OCI-LY7 (cell line): ENCODE results near the gene LUC7L2. TPM values are rescaled to one million over a fixed set of nuclear protein-coding genes. Genes with fewer than 3 reads are reported as not detected.

Experiments used
- BruUV-seq: library from RNA; stranded (reverse); fragments of 400-500 nt; replicated peaks from 2 replicates; lab custom pipeline; 2021; lab: Mats Ljungman, UMichigan
- CTCF ChIA-PET: fragments of 300-600 bp; sonication (Branson Sonifier 250); formaldehyde crosslinking; loops from one replicate; lab custom pipeline; 2022; ENCODE audit warnings: antibody characterized with exemption; ENCODE audit not compliant: unreplicated experiment; lab: Charles Lee
- POLR2A ChIA-PET: fragments of 300-600 bp; sonication (Branson Sonifier 250); formaldehyde crosslinking; loops from one replicate; lab custom pipeline; 2022; ENCODE audit warnings: antibody characterized with exemption; lab: Charles Lee
- DNase-seq: peaks from one replicate; pipeline ENCODE4 v3.0.0-alpha.2; 2015; ENCODE audit warnings: low spot score
- H2AFZ ChIP-seq: fragments of 200-600 bp; sonication (generic), shearing (Covaris generic); 2 replicates; pipeline ENCODE4 v1.6.1; 2014; ENCODE audit warnings: mild to moderate bottlenecking, antibody characterized with exemption, low read length, moderate library complexity
- H3K27ac ChIP-seq: fragments of 200-600 bp; sonication (generic); 2 replicates; pipeline ENCODE4 v1.5.1; 2014; ENCODE audit warnings: mixed run types, low read depth, mild to moderate bottlenecking, moderate library complexity, low read length, inconsistent platforms; ENCODE audit not compliant: poor library complexity, severe bottlenecking
- H3K36me3 ChIP-seq: fragments of 200-600 bp; sonication (generic); 2 replicates; pipeline ENCODE4 v1.6.1; 2014; ENCODE audit warnings: mild to moderate bottlenecking, antibody characterized with exemption, low read length, moderate library complexity, mixed read lengths; ENCODE audit not compliant: insufficient read depth
- H3K4me1 ChIP-seq: fragments of 200-600 bp; sonication (generic); 2 replicates; pipeline ENCODE4 v1.5.1; 2014; ENCODE audit warnings: mild to moderate bottlenecking, low read length; ENCODE audit not compliant: insufficient read depth, poor library complexity, severe bottlenecking
- H3K4me2 ChIP-seq: fragments of 200-600 bp; sonication (generic); 2 replicates; pipeline ENCODE4 v1.6.1; 2014; ENCODE audit warnings: mild to moderate bottlenecking, low read length
- H3K4me3 ChIP-seq: fragments of 200-600 bp; sonication (generic); 2 replicates; pipeline ENCODE4 v1.5.1; 2014; ENCODE audit warnings: mild to moderate bottlenecking, low read depth, low read length; ENCODE audit not compliant: poor library complexity, severe bottlenecking
- H3K79me2 ChIP-seq: fragments of 200-600 bp; sonication (generic); 2 replicates; pipeline ENCODE4 v1.6.1; 2016; ENCODE audit warnings: low read depth, mild to moderate bottlenecking, low read length, moderate library complexity, mixed read lengths; ENCODE audit not compliant: insufficient read depth
- H3K9me2 ChIP-seq: fragments of 200-600 bp; sonication (generic); 2 replicates; pipeline ENCODE4 v1.6.1; 2016; ENCODE audit warnings: mild to moderate bottlenecking, low read length, mixed read lengths; ENCODE audit not compliant: insufficient read depth
- H3K9me3 ChIP-seq: fragments of 200-600 bp; sonication (generic); 2 replicates; pipeline ENCODE4 v1.6.1; 2014; ENCODE audit warnings: mild to moderate bottlenecking, mixed run types, low read length, mixed read lengths
- H4K20me1 ChIP-seq: fragments of 200-600 bp; sonication (generic); 2 replicates; pipeline ENCODE4 v1.6.1; 2014; ENCODE audit warnings: mild to moderate bottlenecking, antibody characterized with exemption, low read length, moderate library complexity, mixed read lengths; ENCODE audit not compliant: insufficient read depth
- EZH2phosphoT487 ChIP-seq: fragments of 200-600 bp; sonication (generic); IDR thresholded peaks from 2 replicates; pipeline ENCODE4 v1.6.1; 2018; ENCODE audit warnings: low read depth, borderline replicate concordance, mild to moderate bottlenecking, mixed run types, antibody characterized with exemption, low read length, moderate library complexity, mixed read lengths
- intact Hi-C: fragments of 100-400 bp; cut with micrococcal nuclease; formaldehyde crosslinking; loops from one replicate; pipeline ENCODE4 v1.10.0; 2022; ENCODE audit not compliant: unreplicated experiment
- small RNA-seq: library from RNA; depleted of rRNA; stranded (forward); fragments of <200 nt; gene quantifications from one replicate; pipeline ENCODE3, GENCODE V24; 2014
- total RNA-seq, 2 experiments: library from RNA; depleted of rRNA in 1 of 2; stranded (reverse); fragments of >200 nt in 1 of 2; shearing (Covaris generic) in 1 of 2; gene quantifications; 2 replicates each; pipeline ENCODE4 v1.2.3, GENCODE V29; 2014 to 2022
- TF ChIP-seq, protein P1 (sequence below): fragments of 200-600 bp; sonication (generic); conservative IDR thresholded peaks from 2 replicates; pipeline ENCODE4 v1.5.1; 2014; ENCODE audit warnings: mild to moderate bottlenecking, antibody characterized with exemption, low read length, moderate library complexity, mixed read lengths

LUC7L2 gene
- total RNA-seq, 2 experiments from 2014 or later = 79.6 to 143 TPM

DNA sequence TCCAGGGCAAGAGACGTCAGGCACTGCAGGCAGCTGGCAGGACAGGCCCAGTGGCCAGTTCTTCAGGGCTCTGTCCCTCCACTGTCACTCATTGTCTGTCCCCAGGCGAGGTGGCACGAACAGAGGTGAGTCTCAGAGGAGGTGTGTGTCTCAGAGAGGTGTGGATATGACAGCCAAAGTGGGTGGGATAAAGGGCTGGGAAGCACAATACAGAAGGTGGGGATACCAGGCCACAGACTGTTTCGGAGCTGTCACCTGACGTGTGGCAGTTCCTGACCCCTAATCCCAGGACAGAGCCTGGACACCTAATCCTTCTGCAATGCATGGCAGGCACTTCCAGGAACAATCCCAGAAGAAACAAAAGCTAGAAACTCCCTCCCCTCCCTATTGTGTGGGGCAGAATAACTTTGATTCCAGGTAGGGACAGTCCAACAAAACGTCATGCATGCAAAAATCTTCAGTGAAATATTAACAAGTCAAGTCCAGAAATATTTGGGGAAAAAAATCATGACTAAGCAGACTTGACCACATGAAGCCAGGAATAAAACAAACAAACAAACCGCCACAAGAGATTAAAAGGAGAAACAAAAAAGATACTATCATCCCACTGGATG, 112.2 kb downstream of the LUC7L2 start:
- no peak overlapping the region for H2AFZ ChIP-seq
- no peaks in the 10 kb centered on the region for H3K9me3 ChIP-seq
- DNase-seq = no peak
- no peak overlapping the region for H3K27ac ChIP-seq
- ChIA-PET POLR2A (no interaction called here), CTCF (no interaction called here)
- no peaks in the 10 kb centered on the region for H3K79me2 ChIP-seq
- intact Hi-C loops = no loop called here
- no peak overlapping the region for H3K4me3 ChIP-seq
- no TSS peak for BruUV-seq
- H4K20me1 ChIP-seq = no peaks in the 10 kb centered on the region
- H3K4me2 ChIP-seq = no peak overlapping the region
- H3K4me1 ChIP-seq = no peaks in the 10 kb centered on the region
- TF ChIP-seq EZH2phosphoT487 = no peak
- TF ChIP-seq, protein P1, sequence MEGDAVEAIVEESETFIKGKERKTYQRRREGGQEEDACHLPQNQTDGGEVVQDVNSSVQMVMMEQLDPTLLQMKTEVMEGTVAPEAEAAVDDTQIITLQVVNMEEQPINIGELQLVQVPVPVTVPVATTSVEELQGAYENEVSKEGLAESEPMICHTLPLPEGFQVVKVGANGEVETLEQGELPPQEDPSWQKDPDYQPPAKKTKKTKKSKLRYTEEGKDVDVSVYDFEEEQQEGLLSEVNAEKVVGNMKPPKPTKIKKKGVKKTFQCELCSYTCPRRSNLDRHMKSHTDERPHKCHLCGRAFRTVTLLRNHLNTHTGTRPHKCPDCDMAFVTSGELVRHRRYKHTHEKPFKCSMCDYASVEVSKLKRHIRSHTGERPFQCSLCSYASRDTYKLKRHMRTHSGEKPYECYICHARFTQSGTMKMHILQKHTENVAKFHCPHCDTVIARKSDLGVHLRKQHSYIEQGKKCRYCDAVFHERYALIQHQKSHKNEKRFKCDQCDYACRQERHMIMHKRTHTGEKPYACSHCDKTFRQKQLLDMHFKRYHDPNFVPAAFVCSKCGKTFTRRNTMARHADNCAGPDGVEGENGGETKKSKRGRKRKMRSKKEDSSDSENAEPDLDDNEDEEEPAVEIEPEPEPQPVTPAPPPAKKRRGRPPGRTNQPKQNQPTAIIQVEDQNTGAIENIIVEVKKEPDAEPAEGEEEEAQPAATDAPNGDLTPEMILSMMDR = no peak
- H3K9me2 ChIP-seq = no peaks in the 10 kb centered on the region
- no peaks in the 10 kb centered on the region for H3K36me3 ChIP-seq

Small RNA genes lying within 50 kb of the gene (small RNA-seq; reads per million reads assigned to genes)
- gene RNU6-206P (not detected), gene RNU6-911P (not detected)

Other genes starting within 250 kb of the LUC7L2 start
- 7.2 and 8.0 TPM in 2 replicates for gene UBN2, start 128.7 kb upstream of the LUC7L2 start, total RNA-seq (2014; rRNA removed; shearing (Covaris generic))
- 19.9 and 21.1 TPM in 2 replicates for gene UBN2, start 128.7 kb upstream of the LUC7L2 start, total RNA-seq (2022)
- gene FMC1, start 18.6 kb upstream of the LUC7L2 start, total RNA-seq (2014; rRNA removed; shearing (Covaris generic)) = 7.2 and 19.5 TPM in 2 replicates
- 15.1 and 18.4 TPM in 2 replicates for gene FMC1, start 18.6 kb upstream of the LUC7L2 start, total RNA-seq (2022)
- not detected in 2 replicates for gene KLRG2, start 123.8 kb downstream of the LUC7L2 start, total RNA-seq (2014; rRNA removed; shearing (Covaris generic))
- not detected in 2 replicates for gene KLRG2, start 123.8 kb downstream of the LUC7L2 start, total RNA-seq (2022)
- not detected in 2 replicates for gene CLEC2L, start 163.8 kb downstream of the LUC7L2 start, total RNA-seq (2014; rRNA removed; shearing (Covaris generic))
- not detected in 2 replicates for gene CLEC2L, start 163.8 kb downstream of the LUC7L2 start, total RNA-seq (2022)